Middle frontal gyrus (tissue), 1 donor: Measurements from ENCODE around the gene DPH7.
"Not testable (repeated sequence)": the region's sequence is repeated elsewhere in the genome, so short reads cannot be mapped to it uniquely, and the experiment has no call there.

Source experiments
- DNase-seq: peaks from one replicate; pipeline ENCODE4 v3.0.0-alpha.2; 2015; ENCODE audit warnings: low spot score; ENCODE audit errors: extremely low spot score

DPH7 gene

DNA sequence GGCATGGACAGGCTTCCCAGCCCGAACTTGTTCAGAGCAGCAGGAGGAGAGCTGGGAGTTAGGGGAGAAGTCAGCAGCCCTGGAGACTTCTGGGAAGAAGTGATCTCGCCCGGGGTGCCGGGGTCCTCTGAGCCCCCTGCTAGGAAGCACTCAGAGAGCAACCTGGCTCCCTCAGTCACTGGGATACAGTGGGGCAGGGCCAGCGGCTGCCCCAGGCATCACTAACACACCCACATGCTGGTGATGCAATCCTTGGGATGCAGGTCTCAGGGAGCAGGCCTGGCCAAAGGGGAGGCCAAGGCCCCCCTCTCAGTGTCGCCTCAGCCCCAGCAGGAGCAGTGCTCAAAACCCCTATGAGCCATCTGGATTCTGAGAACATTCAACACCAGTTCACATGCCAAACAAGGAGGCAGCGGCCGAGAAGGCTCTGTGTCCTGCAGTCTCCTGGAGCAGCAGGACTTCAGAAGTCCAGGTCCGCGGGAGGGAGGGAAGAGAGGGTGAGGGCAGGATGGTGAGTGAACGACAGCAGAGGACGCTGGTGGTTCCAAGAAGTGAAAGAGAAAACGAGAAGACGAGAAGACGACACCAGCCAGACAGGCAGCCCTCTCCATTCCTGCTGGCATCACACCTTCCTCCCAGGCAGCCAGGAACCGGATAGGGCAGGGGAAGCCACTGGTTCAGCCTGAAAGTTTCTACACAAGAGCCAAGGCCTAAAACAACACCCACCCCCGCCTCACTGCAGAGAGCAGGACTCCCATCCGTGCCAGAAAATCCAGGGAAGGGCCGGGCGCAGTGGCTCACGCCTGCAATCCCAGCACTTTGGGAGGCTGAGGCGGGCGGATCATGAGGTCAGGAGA lies 30.8 kb downstream of the DPH7 start:
- no peak for DNase-seq

DNA sequence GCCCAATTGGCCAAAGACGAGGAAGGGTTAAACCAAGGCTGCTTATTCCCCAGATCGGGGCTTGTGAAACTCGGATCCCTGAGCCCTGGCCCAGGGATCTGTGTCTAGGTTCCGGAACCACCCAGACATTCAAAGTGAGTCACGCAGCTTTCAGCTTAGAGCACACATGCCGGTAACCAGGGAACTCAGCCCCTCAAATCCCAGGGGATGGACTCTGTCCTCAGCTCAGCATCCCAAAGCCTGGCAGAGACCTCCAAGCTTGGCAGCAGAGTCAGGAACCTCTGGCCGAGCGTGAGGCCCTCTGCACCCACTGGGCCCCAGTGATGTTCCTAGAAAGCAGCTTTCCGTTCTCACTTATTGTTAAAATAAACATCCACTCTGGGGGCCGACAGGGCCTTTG lies 33.6 kb downstream of the DPH7 start:
- no peak for DNase-seq

DNA sequence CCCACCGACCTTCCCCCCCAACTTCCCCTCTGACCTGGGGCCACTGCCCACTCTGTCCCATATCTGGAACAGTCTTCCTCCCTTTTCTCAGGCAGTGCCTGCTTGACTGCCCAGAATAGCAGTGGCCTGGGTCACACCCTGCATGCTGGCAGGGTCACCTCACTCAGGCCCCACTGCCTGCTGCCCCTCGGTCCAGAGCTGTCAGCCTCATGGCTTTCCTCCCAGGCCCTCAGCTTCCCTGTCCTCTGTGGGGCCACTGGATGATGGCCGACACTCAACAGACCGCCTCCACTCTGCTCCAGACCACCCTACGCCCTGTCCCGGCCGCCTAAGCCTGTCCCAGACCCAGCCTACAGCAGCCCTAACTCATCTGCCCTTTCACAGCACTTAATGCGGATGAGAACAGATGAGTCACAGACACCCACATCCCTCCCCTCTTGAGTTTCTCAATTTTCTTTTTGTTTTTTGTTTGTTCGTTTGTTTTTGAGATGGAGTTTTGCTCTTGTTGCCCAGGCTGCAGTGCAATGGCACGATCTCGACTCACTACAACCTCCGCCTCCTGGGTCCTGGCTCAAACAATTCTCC lies 34.5 kb downstream of the DPH7 start:
- DNase-seq = no peak

DNA sequence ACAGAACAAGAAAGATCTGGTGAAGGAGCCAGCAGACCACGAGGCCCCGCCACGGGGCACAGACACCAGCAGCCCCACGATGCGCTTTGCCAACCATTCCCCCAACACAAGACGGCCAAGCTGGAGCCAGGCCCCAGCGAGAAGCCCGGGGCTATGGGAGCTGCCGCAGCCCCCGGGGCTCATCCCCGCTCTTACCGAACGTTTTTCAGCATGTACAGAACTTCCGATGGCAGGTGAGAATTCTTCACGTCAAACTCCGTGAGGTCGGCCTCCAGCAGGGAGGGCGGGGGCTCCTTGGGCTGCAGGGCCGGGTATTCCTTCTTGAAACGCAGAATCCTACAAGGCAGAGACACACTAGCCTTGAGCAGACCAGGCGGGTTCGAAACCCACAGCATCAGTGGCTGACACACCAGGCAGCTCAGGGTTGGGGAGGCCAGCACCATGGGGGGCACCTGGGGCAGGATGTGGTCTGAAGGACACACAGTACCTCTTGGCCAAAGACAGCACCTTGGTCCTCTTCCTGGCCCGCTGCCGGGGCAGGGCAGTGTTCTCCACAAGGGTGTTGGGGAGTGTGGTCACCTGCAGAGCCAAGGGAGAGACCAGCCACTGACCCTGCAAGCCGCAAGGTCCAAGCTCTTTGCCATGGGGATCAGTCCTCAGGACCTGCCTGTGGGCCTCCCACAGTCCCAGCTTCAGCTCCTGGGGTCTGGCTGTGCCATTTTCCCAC lies 35.3 kb downstream of the DPH7 start:
- DNase-seq = no peak

DNA sequence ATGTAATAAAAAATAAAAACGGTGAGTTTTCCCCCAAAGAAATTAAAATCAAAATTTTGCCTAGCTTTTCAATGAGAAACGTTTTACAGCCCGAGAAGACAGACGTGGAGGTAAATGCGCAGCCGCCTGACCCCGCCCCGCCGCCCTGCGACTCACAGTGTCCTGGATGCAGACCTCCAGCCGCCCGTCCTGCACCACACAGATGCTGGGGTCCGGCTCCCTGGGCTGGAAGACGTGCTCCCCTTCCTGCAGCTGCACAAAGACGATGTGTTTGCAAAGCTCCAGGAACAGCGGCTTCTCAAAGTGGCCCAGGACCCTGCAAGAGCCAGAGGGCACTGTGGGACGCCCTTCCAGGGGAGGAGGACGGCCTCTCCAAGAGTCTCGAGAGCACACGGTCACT lies 36.2 kb downstream of the DPH7 start:
- no peak for DNase-seq

DNA sequence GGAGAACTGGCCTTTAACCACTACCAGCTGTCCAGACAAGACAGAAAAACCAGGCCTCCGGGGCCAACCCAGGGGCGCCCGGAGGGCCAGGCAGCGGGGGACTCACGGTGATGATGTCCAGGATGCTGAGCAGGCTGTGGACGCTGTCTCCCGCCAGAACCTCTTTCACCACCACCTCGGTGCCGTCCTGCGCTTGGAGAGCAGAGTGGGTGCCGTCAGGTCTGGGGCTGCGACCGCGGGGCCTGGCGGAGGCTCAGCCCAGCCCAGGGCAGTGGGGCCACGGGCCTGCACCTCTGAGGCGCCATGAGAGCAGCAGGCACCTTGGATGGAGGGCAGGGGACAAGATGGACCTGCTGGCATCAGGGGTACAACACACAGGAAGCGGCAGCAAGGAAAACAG lies 38.2 kb downstream of the DPH7 start:
- no peak for DNase-seq

DNA sequence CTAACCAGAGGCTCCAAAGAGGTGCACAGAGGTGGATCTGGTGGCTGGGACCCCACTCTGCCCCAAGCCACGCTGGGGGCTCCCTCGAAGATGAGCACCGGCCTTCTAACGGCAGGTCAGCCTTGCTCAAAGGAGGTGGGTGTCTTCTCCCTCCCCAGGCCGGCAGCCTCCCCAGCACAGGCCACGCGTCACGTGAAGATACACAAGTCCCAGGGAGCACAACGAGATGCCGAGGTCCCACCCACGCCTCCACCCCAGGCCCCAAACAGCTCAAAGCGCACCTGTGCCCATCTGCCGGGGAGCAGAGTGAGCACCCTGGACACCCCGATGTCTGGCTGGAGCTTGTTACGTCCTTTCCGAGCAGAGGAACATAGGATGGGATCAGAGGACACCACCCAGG lies 40.7 kb downstream of the DPH7 start:
- no peak for DNase-seq

DNA sequence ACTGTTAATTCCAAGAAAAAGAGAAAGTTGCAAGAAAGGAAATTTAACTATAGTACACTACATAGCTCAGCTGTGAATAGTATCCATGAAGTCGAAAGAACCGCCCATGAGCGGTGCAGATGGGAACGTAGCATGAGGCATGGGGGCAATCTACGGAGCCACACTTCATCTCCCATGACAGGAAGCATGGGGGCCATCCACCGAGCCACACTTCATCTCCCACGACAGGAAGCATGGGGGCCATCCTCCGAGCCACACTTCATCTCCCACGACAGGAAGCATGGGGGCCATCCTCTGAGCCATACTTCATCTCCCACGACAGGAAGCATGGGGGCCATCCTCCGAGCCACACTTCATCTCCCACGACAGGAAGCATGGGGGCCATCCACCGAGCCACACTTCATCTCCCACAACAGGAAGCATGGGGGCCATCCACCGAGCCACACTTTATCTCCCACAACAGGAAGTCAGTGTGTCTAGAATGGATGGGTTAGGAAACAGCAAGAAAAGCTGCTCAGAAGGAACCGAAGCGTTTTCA lies 42.1 kb downstream of the DPH7 start:
- not testable (repeated sequence) for DNase-seq

DNA sequence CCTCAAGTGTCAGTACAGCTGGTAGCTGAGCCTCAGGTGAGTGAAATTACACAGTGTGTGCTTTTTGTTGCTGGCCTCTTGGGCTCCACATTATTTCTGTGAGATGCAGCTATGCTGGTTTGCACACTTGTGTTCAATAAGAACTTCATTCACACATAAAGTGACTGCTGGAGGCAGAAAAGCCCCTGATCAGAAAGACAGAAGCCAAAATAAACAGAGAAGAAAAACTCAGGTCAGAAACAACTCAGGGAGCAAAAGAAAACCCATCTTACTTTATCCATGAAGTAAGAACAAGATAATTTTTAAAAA lies 43.7 kb downstream of the DPH7 start:
- no peak for DNase-seq

DNA sequence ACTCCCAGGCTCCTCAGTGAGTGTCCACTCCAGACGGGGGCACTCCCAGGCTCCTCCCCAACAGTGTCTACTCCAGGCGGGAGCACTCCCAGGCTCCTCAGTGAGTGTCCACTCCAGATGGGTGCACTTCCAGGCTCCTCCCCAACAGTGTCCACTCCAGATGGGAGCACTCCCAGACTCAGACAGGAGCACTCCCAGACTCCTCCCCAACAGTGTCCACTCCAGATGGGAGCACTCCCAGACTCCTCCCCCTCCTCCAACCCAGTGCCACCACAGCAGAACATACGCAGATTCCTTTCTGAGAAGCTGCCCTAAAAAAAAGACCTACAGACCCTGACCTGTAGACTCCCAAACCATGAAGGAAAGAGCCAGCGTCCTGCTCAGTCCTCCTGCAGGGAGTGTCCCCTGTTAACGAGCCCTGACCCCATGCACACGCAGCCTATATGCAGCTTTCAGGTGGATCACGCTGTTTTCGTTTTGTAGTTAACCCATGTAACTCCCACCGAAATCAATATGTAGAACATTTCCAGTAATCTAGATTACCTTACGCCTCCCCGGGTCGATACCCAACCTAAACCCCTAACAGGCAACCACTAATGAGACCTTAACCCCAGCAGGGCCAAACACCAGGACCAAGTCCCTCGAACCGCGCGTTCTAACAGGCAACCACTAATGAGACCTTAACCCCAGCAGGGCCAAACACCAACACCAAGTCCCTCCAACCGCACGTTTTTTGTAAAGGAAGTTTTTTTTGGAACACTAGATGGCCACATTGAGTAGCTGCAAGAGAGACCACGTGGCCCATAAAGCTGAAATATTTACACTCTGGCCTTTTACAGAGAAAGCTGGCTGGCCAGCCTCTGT lies 44.2 kb downstream of the DPH7 start:
- no peak for DNase-seq

DNA sequence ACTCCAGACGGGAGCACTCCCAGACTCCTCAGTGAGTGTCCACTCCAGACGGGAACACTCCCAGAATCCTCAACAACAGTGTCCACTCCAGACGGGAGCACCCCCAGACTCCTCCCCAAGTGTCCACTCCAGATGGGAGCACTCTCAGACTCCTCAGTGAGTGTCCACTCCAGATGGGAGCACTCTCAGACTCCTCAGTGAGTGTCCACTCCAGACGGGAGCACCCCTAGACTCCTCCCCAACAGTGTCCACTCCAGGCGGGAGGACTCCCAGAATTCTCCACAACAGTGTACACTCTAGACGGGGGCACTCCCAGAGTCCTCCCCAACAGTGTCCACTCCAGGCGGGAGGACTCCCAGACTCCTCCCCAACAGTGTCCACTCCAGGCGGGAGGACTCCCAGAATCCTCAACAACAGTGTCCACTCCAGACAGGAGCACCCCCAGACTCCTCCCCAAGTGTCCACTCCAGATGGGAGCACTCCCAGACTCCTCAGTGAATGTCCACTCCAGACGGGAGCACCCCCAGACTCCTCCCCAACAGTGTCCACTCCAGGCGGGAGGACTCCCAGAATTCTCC lies 45.7 kb downstream of the DPH7 start:
- DNase-seq = not testable (repeated sequence)

DNA sequence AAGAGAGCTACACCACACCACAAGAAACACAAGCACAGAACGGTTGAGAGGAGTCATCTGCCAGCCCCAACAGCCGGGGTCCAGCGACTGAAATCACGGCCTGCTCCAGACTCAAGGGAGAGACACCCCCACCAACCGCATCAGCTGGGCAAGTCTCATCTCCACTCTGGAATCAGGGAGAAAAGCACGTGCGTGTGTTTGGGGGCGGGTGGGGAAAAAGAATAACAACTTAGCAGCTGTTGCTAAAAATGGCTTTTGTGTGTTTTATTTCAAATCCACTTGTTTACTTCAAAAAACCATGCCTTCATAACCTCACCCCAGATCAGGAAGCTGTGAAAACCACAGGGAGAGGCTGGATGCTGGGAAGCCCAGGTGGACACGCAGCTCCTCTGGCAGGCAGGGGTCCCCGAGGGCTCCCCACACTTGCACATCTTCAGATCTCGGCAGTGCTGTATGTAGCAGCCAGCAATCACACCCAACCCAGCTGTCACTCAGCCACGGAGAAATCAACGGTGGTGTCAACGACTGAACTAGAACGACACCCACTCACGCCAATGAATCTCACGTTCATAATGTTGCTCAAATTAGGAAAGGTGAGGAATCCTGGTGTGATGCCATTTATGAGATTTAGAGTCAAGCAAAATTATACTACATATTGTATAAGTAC lies 47.5 kb downstream of the DPH7 start:
- no peak for DNase-seq

DNA sequence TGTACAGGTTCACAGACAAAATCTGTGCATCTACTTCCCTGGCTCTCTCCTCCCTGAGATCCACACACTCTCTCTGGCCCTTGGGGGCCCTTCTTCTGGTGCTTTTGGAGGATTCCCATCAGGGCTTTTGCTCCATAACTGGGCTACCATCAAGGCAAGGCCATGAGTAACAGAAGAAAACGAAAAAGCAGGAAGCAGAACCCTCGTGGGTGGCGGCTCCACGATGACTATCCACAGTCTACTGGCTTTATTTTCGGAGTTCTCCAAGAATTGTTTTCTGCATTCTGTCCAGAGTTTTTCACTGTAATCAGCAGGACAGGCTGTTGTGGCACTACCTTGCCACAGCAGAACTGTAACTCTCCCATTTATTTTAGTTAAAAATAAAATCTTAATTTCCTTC lies 48.4 kb downstream of the DPH7 start:
- DNase-seq = no peak

DNA sequence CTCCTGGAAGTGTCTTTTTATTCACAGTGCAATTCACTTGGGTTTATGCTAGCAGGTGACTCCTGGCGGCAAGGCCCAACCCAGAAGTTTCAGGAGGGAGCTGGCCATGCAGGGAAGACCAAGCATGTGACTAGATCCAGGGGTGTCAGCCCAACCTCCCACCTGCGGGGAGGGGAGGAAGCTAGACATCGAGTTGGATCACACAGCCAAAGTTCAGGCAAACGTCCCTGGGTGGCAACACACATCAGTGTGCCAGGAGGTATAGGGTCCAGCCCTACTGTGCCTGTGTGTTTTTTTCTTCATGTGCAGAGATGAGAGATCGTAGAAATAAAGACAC lies 53.8 kb downstream of the DPH7 start:
- no peak for DNase-seq

DNA sequence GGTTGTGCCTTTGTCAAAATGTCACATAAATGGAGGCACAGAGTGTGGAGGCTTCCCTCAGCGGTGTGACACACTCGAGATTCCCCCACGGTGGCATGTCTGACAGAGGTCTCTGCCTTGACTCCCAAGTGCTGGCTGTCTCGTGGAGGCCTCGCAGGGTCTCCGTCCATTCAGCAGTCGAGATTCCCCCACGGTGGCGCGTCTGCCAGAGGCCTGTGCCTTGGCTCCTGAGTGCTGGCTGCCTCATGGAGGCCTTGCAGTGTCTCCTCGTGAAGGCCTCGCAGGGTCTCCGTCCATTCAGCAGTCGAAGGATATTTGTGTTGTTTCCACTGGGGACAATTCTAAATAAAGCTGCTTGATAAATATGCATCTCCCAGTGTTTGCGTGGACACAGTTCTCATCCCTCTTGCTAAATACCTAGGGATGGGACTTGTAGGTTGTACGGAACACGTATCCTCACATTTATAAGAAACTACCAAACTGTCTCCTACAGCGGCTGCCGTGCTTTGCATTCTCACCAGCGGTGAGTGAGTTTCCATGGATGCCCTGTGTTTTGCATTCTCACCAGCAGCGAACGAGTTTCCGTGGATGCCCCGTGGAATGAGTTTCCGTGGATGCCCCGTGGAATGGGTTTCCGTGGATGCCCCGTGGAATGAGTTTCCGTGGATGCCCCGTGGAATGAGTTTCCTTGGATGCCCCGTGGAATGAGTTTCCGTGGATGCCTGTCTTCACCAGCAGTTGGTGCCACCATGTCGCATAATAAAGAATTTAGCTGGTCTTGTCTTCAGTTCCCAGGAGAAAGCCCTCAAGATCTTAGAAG lies 54.4 kb downstream of the DPH7 start:
- DNase-seq = no peak

DNA sequence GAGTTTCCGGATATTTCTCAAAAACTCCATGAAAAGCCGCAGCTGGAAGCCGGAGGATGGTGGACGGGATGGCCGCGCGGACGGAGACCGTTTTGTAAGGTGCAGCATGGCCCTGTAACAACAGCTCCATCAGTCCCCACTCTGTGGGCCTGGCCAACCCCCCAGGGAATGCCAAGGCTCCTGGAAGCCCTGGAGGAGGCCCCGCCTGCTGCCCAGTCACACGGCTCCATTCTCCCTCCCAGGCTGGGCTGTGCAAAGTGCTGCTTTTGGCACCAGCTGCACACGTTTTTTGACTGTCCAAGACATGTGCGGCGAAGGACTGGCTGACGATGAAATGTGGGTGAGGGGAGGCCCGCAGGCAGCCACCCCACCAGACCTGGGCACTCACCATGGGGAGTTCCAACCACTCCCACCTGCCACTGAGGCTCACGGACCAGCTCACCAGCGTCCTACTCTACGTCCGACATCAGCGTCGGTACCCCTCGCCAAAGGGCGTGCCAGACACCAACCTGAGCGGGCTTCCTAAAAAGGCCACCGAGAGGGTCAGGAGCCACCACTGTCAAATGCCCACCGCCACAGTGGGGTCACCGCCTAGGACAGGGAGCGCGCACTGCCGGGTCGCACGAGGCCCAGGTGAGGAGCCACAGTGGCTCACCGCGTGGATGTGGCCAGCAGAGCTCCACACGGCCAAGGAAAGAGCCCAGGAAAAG lies 55.8 kb downstream of the DPH7 start:
- no peak for DNase-seq

DNA sequence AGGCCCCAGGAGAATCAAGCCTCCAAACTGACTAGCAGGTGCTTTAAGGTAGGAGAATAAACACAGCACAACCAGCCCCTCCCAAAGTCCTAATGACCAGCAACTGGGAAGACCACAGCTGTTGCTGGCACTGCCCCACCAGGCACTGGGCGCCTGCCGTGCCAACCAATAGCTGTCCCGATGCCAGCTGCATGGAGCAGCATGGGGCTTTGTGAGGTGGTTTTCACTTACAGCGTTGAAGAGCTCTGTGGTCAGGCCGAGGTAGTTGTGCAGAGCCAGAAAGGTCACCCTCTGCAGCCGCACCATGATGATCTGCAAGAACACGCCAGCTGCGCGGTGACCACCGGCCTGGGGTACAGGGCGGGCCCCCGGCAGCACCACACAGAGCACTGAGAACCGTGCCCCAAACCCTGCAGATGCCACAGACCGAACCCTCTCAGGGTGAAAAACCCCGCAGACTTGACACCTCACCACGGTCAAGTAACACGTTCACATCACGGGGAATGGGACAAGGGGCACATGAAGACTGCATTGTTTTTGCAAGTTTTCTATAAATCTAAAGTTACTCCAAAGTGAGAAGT lies 57.2 kb downstream of the DPH7 start:
- DNase-seq = no peak

DNA sequence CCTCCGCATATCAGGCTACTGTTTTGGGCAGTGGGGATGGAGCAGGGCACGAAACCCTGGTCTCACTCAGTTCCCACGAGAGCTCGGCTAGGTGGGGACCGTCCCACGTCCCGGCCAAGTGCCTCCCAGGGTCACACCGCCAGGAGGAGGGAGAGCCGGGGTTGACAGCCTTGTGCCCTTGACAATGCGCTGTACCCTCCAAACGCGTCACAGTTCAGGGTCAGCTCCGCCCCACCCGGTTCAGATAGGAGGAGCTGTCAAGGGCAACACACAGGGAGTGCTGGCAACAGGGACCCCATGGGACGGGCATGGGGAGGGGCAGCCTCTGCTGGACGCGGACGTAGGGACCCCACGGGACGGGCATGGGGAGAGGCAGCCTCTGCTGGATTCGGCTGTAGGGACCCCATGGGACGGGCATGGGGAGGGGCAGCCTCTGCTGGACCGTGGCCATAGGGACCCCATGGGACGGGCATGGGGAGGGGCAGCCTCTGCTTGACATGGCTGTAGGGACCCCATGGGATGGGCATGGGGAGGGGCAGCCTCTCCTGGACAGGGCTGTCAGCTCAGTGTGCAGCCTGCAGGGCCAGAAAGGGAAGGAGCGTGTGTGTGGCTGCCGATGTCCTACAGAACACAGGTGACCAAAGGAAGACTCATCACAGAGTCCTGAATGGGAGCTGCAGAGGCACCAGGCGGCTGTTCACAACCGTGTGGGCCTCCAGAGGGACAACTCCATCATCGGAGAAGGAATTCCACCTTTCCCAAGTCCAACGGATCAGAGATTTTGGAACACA lies 57.9 kb downstream of the DPH7 start:
- DNase-seq = no peak
